IMR-90 (cell line): ENCODE results near the gene EXOC2.

ENCODE experiments used
- BHLHE40 ChIP-seq: fragments of 150-350 bp; IDR thresholded peaks from 2 replicates; pipeline ENCODE4 v1.6.1; 2016; ENCODE audit warnings: mild to moderate bottlenecking, low read depth, low read length
- CEBPB ChIP-seq: IDR thresholded peaks from 2 replicates; pipeline ENCODE4 v1.6.1; 2012; ENCODE audit warnings: low read depth, low read length, improper control_type of control experiment
- ELK1 ChIP-seq: fragments of 150-350 bp; IDR thresholded peaks from 2 replicates; pipeline ENCODE4 v1.6.1; 2016; ENCODE audit warnings: low read depth, mild to moderate bottlenecking, low read length, moderate library complexity, borderline replicate concordance
- FOS ChIP-seq: fragments of 150-350 bp; IDR thresholded peaks from 2 replicates; pipeline ENCODE4 v1.6.1; 2016; ENCODE audit warnings: low read depth, low read length
- MAFK ChIP-seq: IDR thresholded peaks from 2 replicates; pipeline ENCODE4 v1.6.1; 2012; ENCODE audit warnings: low read depth, low read length, improper control_type of control experiment
- MXI1 ChIP-seq: IDR thresholded peaks from 2 replicates; pipeline ENCODE4 v1.6.1; 2012; ENCODE audit warnings: low read depth, mild to moderate bottlenecking, low read length, moderate library complexity, borderline replicate concordance
- POLR2A ChIP-seq: IDR thresholded peaks from 2 replicates; pipeline ENCODE4 v1.6.1; 2012; ENCODE audit warnings: mild to moderate bottlenecking, low read depth, low read length
- RAD21 ChIP-seq: IDR thresholded peaks from 2 replicates; pipeline ENCODE4 v1.6.1; 2012; ENCODE audit warnings: low read length, improper control_type of control experiment
- RCOR1 ChIP-seq: IDR thresholded peaks from 2 replicates; pipeline ENCODE4 v1.6.1; 2012; ENCODE audit warnings: mild to moderate bottlenecking, low read length, improper control_type of control experiment; ENCODE audit not compliant: insufficient replicate concordance
- RFX5 ChIP-seq: IDR thresholded peaks from 2 replicates; pipeline ENCODE4 v1.8.0; 2012; ENCODE audit warnings: low read depth, mild to moderate bottlenecking, low read length, moderate library complexity
- SMC3 ChIP-seq: fragments of 150-350 bp; IDR thresholded peaks from 2 replicates; pipeline ENCODE4 v1.6.1; 2016; ENCODE audit warnings: low read depth, mild to moderate bottlenecking, antibody characterized with exemption, low read length, moderate library complexity
- USF2 ChIP-seq: fragments of 150-350 bp; IDR thresholded peaks from 2 replicates; pipeline ENCODE4 v1.6.1; 2017; ENCODE audit warnings: mild to moderate bottlenecking, antibody characterized with exemption, low read length, low read depth
- TF ChIP-seq, protein P1 (sequence below): conservative IDR thresholded peaks from 2 replicates; pipeline ENCODE4 v1.5.1; 2012; ENCODE audit warnings: mild to moderate bottlenecking, low read depth, low read length, improper control_type of control experiment

- TF ChIP-seq POLR2A (no peak), RFX5 (no peak), MXI1 (no peak), RCOR1 (no peak), MAFK (no peak), USF2 (no peak), RAD21 (no peak), CEBPB (no peak), SMC3 (no peak), FOS (no peak), ELK1 (no peak), BHLHE40 (no peak)
- TF ChIP-seq, protein P1, sequence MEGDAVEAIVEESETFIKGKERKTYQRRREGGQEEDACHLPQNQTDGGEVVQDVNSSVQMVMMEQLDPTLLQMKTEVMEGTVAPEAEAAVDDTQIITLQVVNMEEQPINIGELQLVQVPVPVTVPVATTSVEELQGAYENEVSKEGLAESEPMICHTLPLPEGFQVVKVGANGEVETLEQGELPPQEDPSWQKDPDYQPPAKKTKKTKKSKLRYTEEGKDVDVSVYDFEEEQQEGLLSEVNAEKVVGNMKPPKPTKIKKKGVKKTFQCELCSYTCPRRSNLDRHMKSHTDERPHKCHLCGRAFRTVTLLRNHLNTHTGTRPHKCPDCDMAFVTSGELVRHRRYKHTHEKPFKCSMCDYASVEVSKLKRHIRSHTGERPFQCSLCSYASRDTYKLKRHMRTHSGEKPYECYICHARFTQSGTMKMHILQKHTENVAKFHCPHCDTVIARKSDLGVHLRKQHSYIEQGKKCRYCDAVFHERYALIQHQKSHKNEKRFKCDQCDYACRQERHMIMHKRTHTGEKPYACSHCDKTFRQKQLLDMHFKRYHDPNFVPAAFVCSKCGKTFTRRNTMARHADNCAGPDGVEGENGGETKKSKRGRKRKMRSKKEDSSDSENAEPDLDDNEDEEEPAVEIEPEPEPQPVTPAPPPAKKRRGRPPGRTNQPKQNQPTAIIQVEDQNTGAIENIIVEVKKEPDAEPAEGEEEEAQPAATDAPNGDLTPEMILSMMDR, result no peak
Measured at GRCh38 chr6:537114-537513, 155.8 kb downstream of the EXOC2 start.
